Body of pancreas (tissue), 4 donors: Measurements from ENCODE around the gene ARSG. TPM values are rescaled to one million over a fixed set of nuclear protein-coding genes. Genes with fewer than 3 reads are reported as not detected.
A peak's percentile ranks its signal among the peaks of the same experiment; 100 is the strongest.

Experiments used
- ATAC-seq: fragments of 150-250 bp; one replicate; pipeline ENCODE4 v1.9.1; 2016
- DNase-seq, 4 donors: peaks; one replicate each; pipeline ENCODE4 v3.0.0-alpha.2; 2019
- H3K27ac ChIP-seq, 4 donors: fragments of 200-600 bp; sonication (generic); 1 replicate in 3 of 4; 2 replicates in 1 of 4; pipeline versions ENCODE4 v1.5.1 to v1.6.1; 2016 to 2019; ENCODE audit warnings: mild to moderate bottlenecking in 1 of 4, mixed read lengths in 1 of 4, moderate library complexity in 1 of 4
- H3K27me3 ChIP-seq, 2 donors: fragments of 200-600 bp; sonication (generic); one replicate each; pipeline ENCODE4 v1.6.0; 2016; ENCODE audit warnings: mild to moderate bottlenecking in 1 of 2
- H3K36me3 ChIP-seq, 2 donors: fragments of 200-600 bp; sonication (generic); replicated peaks in 1 of 2; 2 replicates each; pipeline ENCODE4 v1.5.1; 2016; ENCODE audit warnings: low read depth in 2 of 2; ENCODE audit not compliant: insufficient read depth in 1 of 2
- H3K4me1 ChIP-seq: fragments of 200-600 bp; sonication (generic); one replicate; pipeline ENCODE4 v1.6.0; 2016
- H3K4me3 ChIP-seq, 2 donors: fragments of 200-600 bp; sonication (generic); 1 replicate in 1 of 2; 2 replicates in 1 of 2; pipeline ENCODE4 v1.5.1; 2016 to 2019
- H3K9me3 ChIP-seq, 3 donors: fragments of 200-600 bp; sonication (generic); 1 replicate in 2 of 3; 2 replicates in 1 of 3; pipeline ENCODE4 v1.5.1; 2016
- POLR2A ChIP-seq, 3 donors: fragments of 450-650 bp; IDR thresholded peaks; one replicate each; pipeline ENCODE4 v1.6.1; 2016; ENCODE audit warnings: antibody characterized with exemption in 3 of 3, mild to moderate bottlenecking in 2 of 3
- WGBS, 2 donors: methylation state at CpG; one replicate each; pipeline ENCODE4 v1.1.5; 2017; 5-methylcytosine and 5-hydroxymethylcytosine counted together
- intact Hi-C: fragments of 100-400 bp; cut with DNase I; formaldehyde crosslinking; loops from one replicate; pipeline ENCODE4 v1.15.1; 2023
- total RNA-seq, 2 donors: library from RNA; depleted of rRNA; stranded (reverse); fragments of >200 nt; gene quantifications; one replicate each; pipeline ENCODE4 v1.1.0, GENCODE V29; 2016
- TF ChIP-seq, protein P1 (sequence below), 7 experiments: fragments of 450-650 bp in 4 of 7; fragments of 200-600 bp in 3 of 7; sonication (generic) in 3 of 7; IDR thresholded peaks; one replicate each; pipeline ENCODE4 v1.5.1; 2016 to 2019; ENCODE audit warnings: antibody characterized with exemption in 7 of 7

Gene ARSG
- total RNA-seq, 2 donors from 2014 or later = 0.52 to 1.6 TPM

DNA sequence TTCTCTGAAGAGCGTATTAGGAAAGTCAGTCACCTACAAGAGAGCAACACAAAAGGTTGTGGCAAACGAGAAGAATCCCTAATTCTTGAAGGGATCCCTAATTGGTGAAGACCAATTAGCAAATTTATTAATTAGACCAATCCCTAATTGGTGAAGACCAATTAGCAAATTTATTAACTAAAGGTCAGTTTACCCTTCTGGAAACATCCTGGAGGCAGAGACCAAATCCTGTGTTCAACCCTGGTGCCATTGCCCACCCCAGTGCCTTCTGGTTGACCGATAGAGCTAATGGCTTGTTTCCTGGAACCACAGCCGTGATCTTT lies 91.8 kb downstream of the ARSG start:
- intact Hi-C loops = no loop called here
- no peaks in the 10 kb centered on the region for H3K27me3 ChIP-seq
- no peaks in the 10 kb centered on the region for H3K36me3 ChIP-seq
- peaks cover 46% of the 10 kb centered on the region for H3K4me1 ChIP-seq
- no peak overlapping the region for H3K4me3 ChIP-seq
- TF ChIP-seq POLR2A (IDR thresholded peaks at IDR 0.05) = no peak
- TF ChIP-seq, protein P1, sequence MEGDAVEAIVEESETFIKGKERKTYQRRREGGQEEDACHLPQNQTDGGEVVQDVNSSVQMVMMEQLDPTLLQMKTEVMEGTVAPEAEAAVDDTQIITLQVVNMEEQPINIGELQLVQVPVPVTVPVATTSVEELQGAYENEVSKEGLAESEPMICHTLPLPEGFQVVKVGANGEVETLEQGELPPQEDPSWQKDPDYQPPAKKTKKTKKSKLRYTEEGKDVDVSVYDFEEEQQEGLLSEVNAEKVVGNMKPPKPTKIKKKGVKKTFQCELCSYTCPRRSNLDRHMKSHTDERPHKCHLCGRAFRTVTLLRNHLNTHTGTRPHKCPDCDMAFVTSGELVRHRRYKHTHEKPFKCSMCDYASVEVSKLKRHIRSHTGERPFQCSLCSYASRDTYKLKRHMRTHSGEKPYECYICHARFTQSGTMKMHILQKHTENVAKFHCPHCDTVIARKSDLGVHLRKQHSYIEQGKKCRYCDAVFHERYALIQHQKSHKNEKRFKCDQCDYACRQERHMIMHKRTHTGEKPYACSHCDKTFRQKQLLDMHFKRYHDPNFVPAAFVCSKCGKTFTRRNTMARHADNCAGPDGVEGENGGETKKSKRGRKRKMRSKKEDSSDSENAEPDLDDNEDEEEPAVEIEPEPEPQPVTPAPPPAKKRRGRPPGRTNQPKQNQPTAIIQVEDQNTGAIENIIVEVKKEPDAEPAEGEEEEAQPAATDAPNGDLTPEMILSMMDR (IDR thresholded peaks at IDR 0.05) = no peak
- H3K9me3 ChIP-seq = no peaks in the 10 kb centered on the region
- no peak for DNase-seq
- peak overlapping the region in 2 of 4 donors; percentile 4 to 53 for H3K27ac ChIP-seq
- 79 to 88% methylated on average over 4 of the region's 4 CpGs for WGBS, 2 donors
- ATAC-seq = no peak

DNA sequence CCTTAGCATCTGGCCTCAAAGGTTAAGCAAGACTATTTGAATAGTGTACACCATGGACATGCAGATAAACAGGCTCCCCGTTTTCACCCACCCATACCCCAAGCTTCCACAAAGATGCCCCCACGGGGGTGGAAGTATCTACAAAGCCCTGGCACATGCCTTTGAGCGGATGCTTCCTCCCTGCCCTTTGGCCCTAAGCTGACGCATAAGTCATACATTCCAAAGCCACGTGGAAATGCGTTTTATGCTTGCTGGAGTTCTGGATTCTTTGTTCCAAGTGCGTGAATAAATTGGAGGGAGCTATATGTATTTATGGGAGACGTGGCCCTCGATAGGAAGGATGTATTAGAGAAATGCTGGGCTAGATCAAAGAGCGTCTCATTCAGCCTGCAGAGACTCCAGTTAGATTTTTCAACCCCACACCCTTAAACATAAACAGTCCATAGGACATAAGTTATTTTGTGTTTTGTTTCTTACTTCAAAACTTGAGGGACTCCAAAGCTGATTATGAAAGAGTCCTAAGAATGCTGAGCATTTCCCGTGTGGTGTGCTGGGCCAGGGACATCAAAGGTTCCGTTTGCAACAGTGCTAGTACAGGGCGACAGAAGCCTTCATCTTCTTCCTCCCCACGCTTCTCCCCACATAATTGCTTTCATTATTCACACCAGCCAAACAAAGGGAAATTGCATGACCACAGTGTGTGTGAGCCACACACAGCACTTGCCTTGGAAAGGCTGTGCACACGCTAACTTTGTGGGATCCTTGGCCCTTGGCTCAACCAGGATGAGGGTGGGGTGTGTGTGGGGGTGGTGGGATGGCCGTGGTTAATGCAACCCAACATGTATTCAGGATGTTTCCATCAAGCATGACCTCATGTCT lies 92.4 kb downstream of the ARSG start:
- intact Hi-C loops = no loop called here

DNA sequence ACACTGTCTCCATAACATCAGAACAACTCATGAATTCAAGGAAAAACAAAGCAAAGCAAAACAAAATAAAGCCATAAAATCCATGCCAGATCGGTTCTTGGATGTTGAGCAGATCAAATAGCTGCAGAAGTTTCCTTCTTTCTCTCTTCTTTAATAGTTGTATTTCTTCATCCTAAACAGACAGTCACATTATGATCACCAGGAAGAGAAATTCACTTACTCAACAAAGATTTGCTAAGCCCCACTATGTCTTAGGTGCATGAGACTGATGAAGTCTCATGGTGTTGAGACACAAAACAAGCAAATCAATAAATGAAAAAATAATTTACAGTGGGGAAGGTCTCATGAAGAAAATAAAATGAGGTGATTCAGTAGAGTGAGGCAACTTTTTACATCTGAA lies 93.2 kb downstream of the ARSG start:
- H3K4me3 ChIP-seq = no peak overlapping the region
- TF ChIP-seq, protein P1 (IDR thresholded peaks at IDR 0.05) = no peak
- intact Hi-C loops = no loop called here
- peaks cover 39% of the 10 kb centered on the region for H3K4me1 ChIP-seq
- WGBS, 2 donors = 83 to 89% methylated on average over 1 of the region's 1 CpG
- H3K27me3 ChIP-seq = no peaks in the 10 kb centered on the region
- H3K27ac ChIP-seq = no peak overlapping the region
- H3K36me3 ChIP-seq = no peaks in the 10 kb centered on the region
- DNase-seq = no peak
- no peaks in the 10 kb centered on the region for H3K9me3 ChIP-seq
- no peak for ATAC-seq

More for the DNA sequence above, 92.4 kb downstream of the ARSG start:
- H3K4me3 ChIP-seq = no peak overlapping the region
- DNase-seq (peak in 1 of 4 donors; percentile 46), ATAC-seq (no peak)
- 70 to 83% methylated on average over 14 to 16 of the region's 16 CpGs for WGBS, 2 donors
- peaks cover 40% of the 10 kb centered on the region for H3K4me1 ChIP-seq
- H3K27me3 ChIP-seq = no peaks in the 10 kb centered on the region
- no peaks in the 10 kb centered on the region for H3K36me3 ChIP-seq
- no peaks in the 10 kb centered on the region for H3K9me3 ChIP-seq
- peak overlapping the region in 2 of 4 donors; percentile 4 to 53 for H3K27ac ChIP-seq
- TF ChIP-seq, protein P1 (IDR thresholded peaks at IDR 0.05) = no peak

DNA sequence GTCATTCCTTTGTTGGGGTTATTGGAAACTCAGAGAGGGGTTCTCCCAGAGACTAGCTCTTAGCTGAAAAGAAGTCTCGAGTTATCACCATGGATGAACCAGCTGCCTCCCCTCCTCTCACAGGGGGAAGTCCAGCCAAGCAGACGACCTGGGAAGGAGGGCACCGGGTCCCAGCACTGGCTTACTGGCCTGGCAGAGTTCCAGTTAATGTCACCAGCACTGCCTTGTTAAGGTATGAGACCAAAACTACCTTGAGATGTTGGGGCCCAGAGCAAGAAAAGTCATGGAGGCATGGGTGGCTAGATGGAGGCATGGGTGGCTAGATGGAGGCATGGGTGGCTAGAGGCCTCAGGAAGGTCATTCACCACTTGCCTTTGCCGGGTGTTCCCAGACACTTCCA lies 93.6 kb downstream of the ARSG start:
- Histone ChIP-seq H3K36me3 (no peaks in the 10 kb centered on the region), H3K4me3 (no peak overlapping the region), H3K27ac (no peak overlapping the region), H3K4me1 (peaks cover 34% of the 10 kb centered on the region), H3K9me3 (no peaks in the 10 kb centered on the region), H3K27me3 (no peaks in the 10 kb centered on the region)
- TF ChIP-seq, protein P1 (IDR thresholded peaks at IDR 0.05) = no peak
- TF ChIP-seq POLR2A (IDR thresholded peaks at IDR 0.05) = no peak
- intact Hi-C loops = no loop called here
- DNase-seq (no peak), ATAC-seq (no peak)
- WGBS, 2 donors = 84 to 90% methylated on average over 4 of the region's 4 CpGs
